Ishikawa (cell line): ENCODE measurements around the gene FOXM1.

Source experiments
- CEBPB ChIP-seq: IDR thresholded peaks from 2 replicates; pipeline ENCODE4 v1.6.1; 2012
- CREB1 ChIP-seq: IDR thresholded peaks from 2 replicates; pipeline ENCODE4 v1.6.1; 2012; ENCODE audit warnings: low read depth
- EGR1 ChIP-seq: IDR thresholded peaks from 2 replicates; pipeline ENCODE4 v1.6.1; 2012
- EP300 ChIP-seq: IDR thresholded peaks from 2 replicates; pipeline ENCODE4 v1.6.1; 2012; ENCODE audit warnings: borderline replicate concordance
- FOXM1 ChIP-seq: IDR thresholded peaks from 2 replicates; pipeline ENCODE4 v1.6.1; 2012; ENCODE audit warnings: low read depth, borderline replicate concordance
- NFIC ChIP-seq: IDR thresholded peaks from 2 replicates; pipeline ENCODE4 v1.6.1; 2012
- RAD21 ChIP-seq: IDR thresholded peaks from 2 replicates; pipeline ENCODE4 v1.6.1; 2012; ENCODE audit warnings: low read depth
- TAF1 ChIP-seq: IDR thresholded peaks from 2 replicates; pipeline ENCODE4 v1.6.1; 2012; ENCODE audit warnings: low read depth, mild to moderate bottlenecking
- TCF12 ChIP-seq: IDR thresholded peaks from 2 replicates; pipeline ENCODE4 v1.6.1; 2012; ENCODE audit warnings: low read depth
- TEAD4 ChIP-seq: IDR thresholded peaks from 2 replicates; pipeline ENCODE4 v1.6.1; 2012
- YY1 ChIP-seq: IDR thresholded peaks from 2 replicates; pipeline ENCODE4 v1.6.1; 2012; ENCODE audit warnings: low read depth
- ZBTB7A ChIP-seq: IDR thresholded peaks from 2 replicates; pipeline ENCODE4 v1.6.1; 2012; ENCODE audit warnings: low read depth
- TF ChIP-seq, protein P1 (sequence below): IDR thresholded peaks from 2 replicates; pipeline ENCODE4 v1.6.1; 2012
- TF ChIP-seq, protein P2 (sequence below): IDR thresholded peaks from 2 replicates; pipeline ENCODE4 v1.6.1; 2012; ENCODE audit warnings: low read depth, mild to moderate bottlenecking
- TF ChIP-seq, protein P3 (sequence below): IDR thresholded peaks from 2 replicates; pipeline ENCODE4 v1.6.1; 2012

The FOXM1 gene

DNA sequence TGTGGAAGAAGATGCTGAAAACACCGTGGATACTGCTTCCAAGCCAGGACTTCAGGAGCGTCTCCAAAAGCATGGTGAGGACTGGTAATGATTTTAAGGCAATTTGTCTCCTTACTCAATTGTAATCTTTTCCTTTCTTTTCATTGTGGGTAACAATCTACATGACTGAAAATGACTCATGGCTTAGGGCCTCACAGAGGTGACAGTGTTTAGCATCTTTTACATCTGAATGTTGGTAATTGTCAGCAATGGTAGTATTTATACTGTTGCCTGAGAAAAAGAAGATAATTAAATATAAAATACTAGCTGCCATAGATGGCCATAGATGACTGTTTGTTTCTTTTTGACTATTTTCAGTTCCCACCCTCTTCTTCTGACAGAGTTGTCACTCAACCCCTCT is 45.4 kb upstream of the FOXM1 start:
- TF ChIP-seq RAD21 (no peak), EGR1 (no peak), NFIC (no peak), CREB1 (no peak), TCF12 (no peak), CEBPB (no peak), TEAD4 (no peak)
- TF ChIP-seq, protein P1, sequence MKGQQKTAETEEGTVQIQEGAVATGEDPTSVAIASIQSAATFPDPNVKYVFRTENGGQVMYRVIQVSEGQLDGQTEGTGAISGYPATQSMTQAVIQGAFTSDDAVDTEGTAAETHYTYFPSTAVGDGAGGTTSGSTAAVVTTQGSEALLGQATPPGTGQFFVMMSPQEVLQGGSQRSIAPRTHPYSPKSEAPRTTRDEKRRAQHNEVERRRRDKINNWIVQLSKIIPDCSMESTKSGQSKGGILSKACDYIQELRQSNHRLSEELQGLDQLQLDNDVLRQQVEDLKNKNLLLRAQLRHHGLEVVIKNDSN = no peak
- TF ChIP-seq, protein P2, sequence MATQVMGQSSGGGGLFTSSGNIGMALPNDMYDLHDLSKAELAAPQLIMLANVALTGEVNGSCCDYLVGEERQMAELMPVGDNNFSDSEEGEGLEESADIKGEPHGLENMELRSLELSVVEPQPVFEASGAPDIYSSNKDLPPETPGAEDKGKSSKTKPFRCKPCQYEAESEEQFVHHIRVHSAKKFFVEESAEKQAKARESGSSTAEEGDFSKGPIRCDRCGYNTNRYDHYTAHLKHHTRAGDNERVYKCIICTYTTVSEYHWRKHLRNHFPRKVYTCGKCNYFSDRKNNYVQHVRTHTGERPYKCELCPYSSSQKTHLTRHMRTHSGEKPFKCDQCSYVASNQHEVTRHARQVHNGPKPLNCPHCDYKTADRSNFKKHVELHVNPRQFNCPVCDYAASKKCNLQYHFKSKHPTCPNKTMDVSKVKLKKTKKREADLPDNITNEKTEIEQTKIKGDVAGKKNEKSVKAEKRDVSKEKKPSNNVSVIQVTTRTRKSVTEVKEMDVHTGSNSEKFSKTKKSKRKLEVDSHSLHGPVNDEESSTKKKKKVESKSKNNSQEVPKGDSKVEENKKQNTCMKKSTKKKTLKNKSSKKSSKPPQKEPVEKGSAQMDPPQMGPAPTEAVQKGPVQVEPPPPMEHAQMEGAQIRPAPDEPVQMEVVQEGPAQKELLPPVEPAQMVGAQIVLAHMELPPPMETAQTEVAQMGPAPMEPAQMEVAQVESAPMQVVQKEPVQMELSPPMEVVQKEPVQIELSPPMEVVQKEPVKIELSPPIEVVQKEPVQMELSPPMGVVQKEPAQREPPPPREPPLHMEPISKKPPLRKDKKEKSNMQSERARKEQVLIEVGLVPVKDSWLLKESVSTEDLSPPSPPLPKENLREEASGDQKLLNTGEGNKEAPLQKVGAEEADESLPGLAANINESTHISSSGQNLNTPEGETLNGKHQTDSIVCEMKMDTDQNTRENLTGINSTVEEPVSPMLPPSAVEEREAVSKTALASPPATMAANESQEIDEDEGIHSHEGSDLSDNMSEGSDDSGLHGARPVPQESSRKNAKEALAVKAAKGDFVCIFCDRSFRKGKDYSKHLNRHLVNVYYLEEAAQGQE = no peak

DNA sequence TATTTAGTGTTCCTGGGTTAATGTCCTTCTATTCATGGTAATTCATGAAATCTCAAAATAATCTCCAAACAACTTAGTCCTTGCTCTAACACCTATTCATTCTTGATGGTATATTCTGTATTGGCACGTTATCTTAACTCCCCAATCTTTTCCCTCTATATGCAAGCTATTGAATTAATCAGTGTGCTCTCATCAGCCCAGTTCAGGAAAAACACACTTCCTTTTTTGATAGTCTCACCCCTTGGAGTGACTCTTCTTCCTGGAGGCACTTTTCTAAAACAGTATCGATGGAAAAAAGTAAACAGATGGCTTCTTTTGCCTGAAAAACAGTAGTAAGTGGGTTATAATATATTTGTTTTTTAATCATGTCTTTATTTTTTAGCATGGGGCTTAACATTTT is 42.3 kb upstream of the FOXM1 start:
- no peak for TF ChIP-seq ZBTB7A
- TF ChIP-seq FOXM1 = no peak
- TF ChIP-seq NFIC = no peak

DNA sequence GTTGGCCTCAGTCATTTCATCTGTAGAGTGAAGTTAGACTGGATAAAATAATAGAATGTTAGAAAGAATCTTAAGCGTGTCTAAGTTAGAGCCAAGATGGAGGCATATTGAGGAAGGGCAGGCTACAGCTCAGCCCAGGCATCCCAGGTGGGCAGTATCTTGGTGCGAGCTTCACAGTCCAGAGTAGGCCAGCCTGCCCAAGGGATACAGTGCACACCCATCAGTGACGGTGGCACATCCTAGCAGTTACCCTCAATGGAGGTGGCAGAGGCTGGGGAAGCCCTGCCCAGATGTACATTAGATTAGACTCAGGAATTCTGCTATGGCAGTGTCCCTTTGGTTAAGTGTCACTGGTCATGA is 35.2 kb upstream of the FOXM1 start:
- TF ChIP-seq CREB1 (no peak), NFIC (no peak), EGR1 (no peak), EP300 (no peak), YY1 (no peak), ZBTB7A (no peak), CEBPB (no peak), TAF1 (no peak), TCF12 (no peak), FOXM1 (no peak), TEAD4 (no peak), RAD21 (no peak)
- TF ChIP-seq, protein P3, sequence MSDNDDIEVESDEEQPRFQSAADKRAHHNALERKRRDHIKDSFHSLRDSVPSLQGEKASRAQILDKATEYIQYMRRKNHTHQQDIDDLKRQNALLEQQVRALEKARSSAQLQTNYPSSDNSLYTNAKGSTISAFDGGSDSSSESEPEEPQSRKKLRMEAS = no peak
- TF ChIP-seq, protein P1 = no peak
- TF ChIP-seq, protein P2 = no peak

DNA sequence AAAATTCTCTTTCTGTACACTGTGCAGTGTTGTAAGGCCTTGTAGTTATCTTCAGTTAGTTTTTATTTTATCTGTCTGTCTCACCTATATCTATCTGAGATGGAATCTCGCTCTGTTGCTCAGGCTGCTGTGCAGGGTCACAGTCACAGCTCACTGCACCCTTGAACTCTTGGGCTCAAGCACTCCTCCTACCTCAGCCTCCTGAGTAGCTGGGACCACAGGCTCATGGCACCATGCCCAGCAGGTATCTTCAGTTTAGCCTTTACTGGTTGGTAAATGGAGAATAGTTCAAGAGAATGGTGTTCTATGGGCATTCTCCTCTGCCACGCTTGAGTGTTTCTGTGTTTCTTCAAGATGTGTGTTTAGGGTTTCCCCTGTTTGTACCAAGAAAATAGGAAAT is 27.3 kb upstream of the FOXM1 start:
- TF ChIP-seq TCF12 (no peak), TEAD4 (peak; percentile 40; the same call in 1 of the 2 replicates), NFIC (peak; percentile 73), ZBTB7A (no peak)
- TF ChIP-seq, protein P2 = no peak
- TF ChIP-seq, protein P3 = 0 out of 2 replicates have a peak, but pooled peaks have one; percentile 22

DNA sequence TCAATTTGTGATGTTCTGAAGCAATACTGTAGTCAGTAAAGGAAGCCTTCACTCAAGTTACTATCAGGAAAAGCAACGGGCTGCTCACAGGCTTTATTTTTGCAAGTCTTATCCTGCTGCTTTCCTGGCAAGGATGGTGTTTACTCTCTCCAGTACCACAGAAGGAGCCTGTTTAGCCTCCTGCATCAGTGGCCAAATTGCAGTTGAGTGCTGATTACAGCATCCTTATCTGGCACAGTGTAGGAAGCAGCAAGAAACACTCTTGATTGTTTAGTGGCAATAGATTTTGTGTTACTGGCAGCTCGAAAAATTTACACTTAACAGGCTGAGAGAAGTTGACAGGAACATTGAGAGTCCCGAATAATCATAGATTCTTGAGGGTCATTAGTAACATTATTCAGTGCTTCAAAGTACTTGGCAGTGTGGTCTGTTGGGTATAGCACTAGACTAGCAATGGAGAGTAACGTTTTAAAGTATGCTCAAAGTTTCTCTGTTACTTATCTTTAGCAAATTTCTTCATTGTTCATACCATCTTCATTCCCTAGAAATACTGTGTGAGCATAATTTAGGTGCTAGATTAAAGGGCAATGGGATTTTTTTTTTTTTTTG is 25.4 kb upstream of the FOXM1 start:
- TF ChIP-seq EP300 = no peak
- TF ChIP-seq FOXM1 = no peak
- TF ChIP-seq TEAD4 = no peak
- TF ChIP-seq, protein P3 = no peak
- no peak for TF ChIP-seq TCF12
- TF ChIP-seq, protein P2 = no peak
- TF ChIP-seq YY1 = no peak
- TF ChIP-seq, protein P1 = no peak
- no peak for TF ChIP-seq CEBPB
- no peak for TF ChIP-seq EGR1
- no peak for TF ChIP-seq CREB1
- no peak for TF ChIP-seq RAD21
- TF ChIP-seq TAF1 = no peak
- no peak for TF ChIP-seq ZBTB7A
- no peak for TF ChIP-seq NFIC
